WERI-Rb-1 (cell line): ENCODE results near the gene KIF13A.
"Not testable (repeated sequence)": the region's sequence is repeated elsewhere in the genome, so short reads cannot be mapped to it uniquely, and the experiment has no call there.

Experiments used
- DNase-seq: peaks from one replicate; pipeline ENCODE4 v3.0.0-alpha.2; 2020
- H3K27ac ChIP-seq: fragments of 250-450 bp; sonication (Bioruptor Pico); 2 replicates; pipeline ENCODE4 v1.5.1; 2020; ENCODE audit warnings: mild to moderate bottlenecking, moderate library complexity
- H3K27me3 ChIP-seq: fragments of 250-450 bp; sonication (Bioruptor Pico); 2 replicates; pipeline ENCODE4 v1.5.1; 2021; ENCODE audit warnings: mild to moderate bottlenecking, low read depth, moderate library complexity; ENCODE audit not compliant: insufficient read depth, severe bottlenecking
- H3K36me3 ChIP-seq: fragments of 250-450 bp; sonication (Bioruptor Pico); 2 replicates; pipeline ENCODE4 v1.5.1; 2020; ENCODE audit warnings: mild to moderate bottlenecking, moderate library complexity
- H3K4me3 ChIP-seq: 2 replicates; pipeline ENCODE4 v1.5.1; 2011; ENCODE audit warnings: low read depth, mild to moderate bottlenecking, control low read depth, low read length
- H3K9me3 ChIP-seq: fragments of 250-450 bp; sonication (Bioruptor Pico); 2 replicates; pipeline ENCODE4 v1.5.1; 2021; ENCODE audit warnings: mild to moderate bottlenecking, moderate library complexity; ENCODE audit not compliant: severe bottlenecking
- CTCF ChIP-seq: IDR thresholded peaks from 2 replicates; pipeline ENCODE4 v1.5.1; 2011; ENCODE audit warnings: low read depth, mild to moderate bottlenecking, control low read depth, inconsistent platforms, low read length

Gene KIF13A

GRCh38 chr6:17846762-17847161 is 140.7 kb downstream of the KIF13A start:
- Histone ChIP-seq H3K36me3 (no peaks in the 10 kb centered on the region; the same call in 1 of the 2 replicates), H3K9me3 (no peaks in the 10 kb centered on the region), H3K4me3 (no peak overlapping the region), H3K27me3 (no peaks in the 10 kb centered on the region), H3K27ac (no peak overlapping the region)
- no peak for DNase-seq
- no peak for TF ChIP-seq CTCF

GRCh38 chr6:17845598-17845997 is 141.8 kb downstream of the KIF13A start:
- Histone ChIP-seq H3K27ac (no peak overlapping the region; the same call in 1 of the 2 replicates), H3K9me3 (no peaks in the 10 kb centered on the region), H3K27me3 (no peaks in the 10 kb centered on the region), H3K4me3 (no peak overlapping the region), H3K36me3 (no peaks in the 10 kb centered on the region; the same call in 1 of the 2 replicates)
- peak; percentile 94 for DNase-seq
- peak; percentile 53 for TF ChIP-seq CTCF

GRCh38 chr6:17844967-17845366 is 142.5 kb downstream of the KIF13A start:
- not testable (repeated sequence) for H3K4me3 ChIP-seq, H3K27me3 ChIP-seq, DNase-seq, H3K36me3 ChIP-seq, H3K9me3 ChIP-seq
- H3K27ac ChIP-seq = peak overlapping the region; percentile 10

GRCh38 chr6:17842934-17843821 is 144.3 kb downstream of the KIF13A start:
- DNase-seq = no peak
- no peak overlapping the region for H3K4me3 ChIP-seq
- H3K36me3 ChIP-seq = no peaks in the 10 kb centered on the region
- no peaks in the 10 kb centered on the region for H3K9me3 ChIP-seq
- no peak overlapping the region for H3K27ac ChIP-seq
- H3K27me3 ChIP-seq = no peaks in the 10 kb centered on the region
- no peak for TF ChIP-seq CTCF

GRCh38 chr6:17842014-17842776 is 145.2 kb downstream of the KIF13A start:
- H3K9me3 ChIP-seq = no peaks in the 10 kb centered on the region
- TF ChIP-seq CTCF = no peak
- no peak overlapping the region; the same call in 1 of the 2 replicates for H3K27ac ChIP-seq
- peak; percentile 61 for DNase-seq
- H3K27me3 ChIP-seq = no peaks in the 10 kb centered on the region
- H3K36me3 ChIP-seq = peaks cover 2% of the 10 kb centered on the region
- H3K4me3 ChIP-seq = no peak overlapping the region
